ENCODE measurements around the gene FIGNL2. TPM values are rescaled to one million over a fixed set of nuclear protein-coding genes. Genes with fewer than 3 reads are reported as not detected.

FIGNL2 gene
- polyA plus RNA-seq, 1 donor (not counting 4 experiments of a cell fraction or from before 2014, with no cell fraction given) = not detected

DNA sequence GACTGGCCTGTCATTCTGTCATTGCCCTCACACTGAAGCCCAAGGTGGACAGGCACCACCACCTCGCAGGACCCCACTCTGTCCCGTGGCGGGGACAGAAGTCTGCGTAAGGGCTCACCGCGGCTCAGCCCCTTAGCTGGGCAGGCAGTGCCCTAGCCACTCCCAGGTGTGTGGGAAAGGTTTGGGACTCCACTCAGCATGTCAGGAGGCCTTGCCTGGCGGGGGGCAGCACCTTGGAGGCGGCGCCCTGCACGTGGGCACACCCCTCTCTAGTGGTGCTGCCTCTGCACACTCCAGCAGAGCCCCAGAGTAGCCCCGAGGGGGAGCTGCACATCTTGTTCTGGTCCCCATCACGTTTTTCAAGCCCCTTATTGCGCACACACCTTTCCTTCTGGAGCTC lies 35.6 kb downstream of the FIGNL2 start:
- H3K36me3 ChIP-seq (ENCODE audit: control insufficient read depth in 2 of 2, extremely low read depth in 1 of 2, insufficient read depth in 2 of 2, low read length in 2 of 2) = no peaks in the 10 kb centered on the region
- no peaks in the 10 kb centered on the region for H3K9me1 ChIP-seq (ENCODE audit: control insufficient read depth, extremely low read depth, insufficient read depth, low read length)
- dilution Hi-C loops (cut with MboI; ENCODE audit: extremely low pct_ligation_motif_present, low sequenced_read_pairs) = no loop called here
- no peak for TF ChIP-seq EZH2 (IDR thresholded peaks at IDR 0.05; ENCODE audit: low read length)
- TF ChIP-seq CTCF (optimal IDR thresholded peaks at IDR 0.05 in 1 of 3, IDR thresholded peaks at IDR 0.05 in 1 of 3, conservative IDR thresholded peaks at IDR 0.05 in 1 of 3; ENCODE audit: extremely low read depth in 1 of 3, insufficient read depth in 2 of 3, low read length in 3 of 3) = no peak
- H3K4me3 ChIP-seq (ENCODE audit: control insufficient read depth in 2 of 3, extremely low read depth in 1 of 3, insufficient read depth in 2 of 3, low read depth in 1 of 3, low read length in 3 of 3) = no peak overlapping the region
- H2AFZ ChIP-seq (ENCODE audit: control insufficient read depth, low read length) = no peak overlapping the region
- no peak overlapping the region for H3K4me2 ChIP-seq (ENCODE audit: control insufficient read depth, extremely low read depth, insufficient read depth, low read depth, low read length)
- no peaks in the 10 kb centered on the region for H3K79me2 ChIP-seq (ENCODE audit: control insufficient read depth, insufficient read depth, low read length)
- H3K27me3 ChIP-seq (ENCODE audit: control insufficient read depth, extremely low read depth, insufficient read depth, low read length) = peaks cover 21% of the 10 kb centered on the region
- DNase-seq (ENCODE audit: low read depth, low spot score) = no peak
- FAIRE-seq = no peak
- no peak overlapping the region for H3K9ac ChIP-seq (ENCODE audit: control insufficient read depth, extremely low read depth, insufficient read depth, low read length)
- H3K4me1 ChIP-seq (ENCODE audit: control insufficient read depth, extremely low read depth, insufficient read depth, low read length) = no peaks in the 10 kb centered on the region
- no peaks in the 10 kb centered on the region for H3K9me3 ChIP-seq (ENCODE audit: control insufficient read depth, low read depth, low read length)
- H3K27ac ChIP-seq (ENCODE audit: control insufficient read depth, insufficient read depth, low read length) = no peak overlapping the region
- no peaks in the 10 kb centered on the region for H4K20me1 ChIP-seq (ENCODE audit: control insufficient read depth, extremely low read depth, insufficient read depth, low read length)

- peaks cover 21% of the 10 kb centered on the region for H3K27me3 ChIP-seq (ENCODE audit: control insufficient read depth, extremely low read depth, insufficient read depth, low read length)
- H3K9me1 ChIP-seq (ENCODE audit: control insufficient read depth, extremely low read depth, insufficient read depth, low read length) = no peaks in the 10 kb centered on the region
- H3K9me3 ChIP-seq (ENCODE audit: control insufficient read depth, low read depth, low read length) = no peaks in the 10 kb centered on the region
- no peaks in the 10 kb centered on the region for H4K20me1 ChIP-seq (ENCODE audit: control insufficient read depth, extremely low read depth, insufficient read depth, low read length)
- no peak for TF ChIP-seq CTCF (optimal IDR thresholded peaks at IDR 0.05 in 1 of 3, IDR thresholded peaks at IDR 0.05 in 1 of 3, conservative IDR thresholded peaks at IDR 0.05 in 1 of 3; ENCODE audit: extremely low read depth in 1 of 3, insufficient read depth in 2 of 3, low read length in 3 of 3)
- no peak for TF ChIP-seq EZH2 (IDR thresholded peaks at IDR 0.05; ENCODE audit: low read length)
- DNase-seq (ENCODE audit: low read depth, low spot score) (no peak), FAIRE-seq (no peak)
- dilution Hi-C loops (cut with MboI; ENCODE audit: extremely low pct_ligation_motif_present, low sequenced_read_pairs) = no loop called here
- H3K4me2 ChIP-seq (ENCODE audit: control insufficient read depth, extremely low read depth, insufficient read depth, low read depth, low read length) = no peak overlapping the region
- H3K4me3 ChIP-seq (ENCODE audit: control insufficient read depth in 2 of 3, extremely low read depth in 1 of 3, insufficient read depth in 2 of 3, low read depth in 1 of 3, low read length in 3 of 3) = no peak overlapping the region
- H3K27ac ChIP-seq (ENCODE audit: control insufficient read depth, insufficient read depth, low read length) = no peak overlapping the region
- H3K4me1 ChIP-seq (ENCODE audit: control insufficient read depth, extremely low read depth, insufficient read depth, low read length) = no peaks in the 10 kb centered on the region
- H3K79me2 ChIP-seq (ENCODE audit: control insufficient read depth, insufficient read depth, low read length) = no peaks in the 10 kb centered on the region
- H2AFZ ChIP-seq (ENCODE audit: control insufficient read depth, low read length) = no peak overlapping the region
- no peaks in the 10 kb centered on the region for H3K36me3 ChIP-seq (ENCODE audit: control insufficient read depth in 2 of 2, extremely low read depth in 1 of 2, insufficient read depth in 2 of 2, low read length in 2 of 2)
- H3K9ac ChIP-seq (ENCODE audit: control insufficient read depth, extremely low read depth, insufficient read depth, low read length) = no peak overlapping the region
Measured at GRCh38 chr12:51811203-51812202, 37.0 kb downstream of the FIGNL2 start.
